Activated B cell treated with CpG ODN at 0.5 μM for 24 hours (primary cell): ENCODE measurements around the gene RAD51B. TPM values are rescaled to one million over a fixed set of nuclear protein-coding genes. Genes with fewer than 3 reads are reported as not detected.

ENCODE experiments used
- ATAC-seq: fragments of 200-7000 bp; cut with Tn5 transposase; one replicate; pipeline ENCODE4 v1.10.0; 2021; ENCODE audit warnings: low read depth, mild to moderate bottlenecking, moderate library complexity
- CTCF ChIA-PET: fragments of 350-600 bp; sonication (Branson Sonifier 250); formaldehyde crosslinking; loops from one replicate; lab custom pipeline; 2021; ENCODE audit warnings: antibody characterized with exemption; lab: Charles Lee
- POLR2A ChIA-PET: fragments of 350-600 bp; sonication (Branson Sonifier 250); formaldehyde crosslinking; loops from one replicate; lab custom pipeline; 2021; ENCODE audit warnings: antibody characterized with exemption; lab: Charles Lee
- DNase-seq: peaks from one replicate; pipeline ENCODE4 v3.0.0; 2022
- H3K27ac Mint-ChIP-seq: one replicate; pipeline ENCODE4 v1.8.0; 2020; ENCODE audit warnings: mixed read lengths
- H3K27me3 Mint-ChIP-seq: one replicate; pipeline ENCODE4 v1.8.0; 2021; ENCODE audit warnings: mixed read lengths
- H3K36me3 Mint-ChIP-seq: one replicate; pipeline ENCODE4 v1.8.0; 2021; ENCODE audit warnings: low read depth, mixed read lengths
- H3K4me1 Mint-ChIP-seq: one replicate; pipeline ENCODE4 v1.8.0; 2021; ENCODE audit warnings: mixed read lengths
- H3K4me3 Mint-ChIP-seq: one replicate; pipeline ENCODE4 v1.8.0; 2020; ENCODE audit warnings: mild to moderate bottlenecking, mixed read lengths
- H3K9me3 Mint-ChIP-seq: one replicate; pipeline ENCODE4 v1.8.0; 2020; ENCODE audit warnings: mixed read lengths
- intact Hi-C: fragments of 100-400 bp; cut with micrococcal nuclease; formaldehyde crosslinking; loops from one replicate; pipeline ENCODE4 v1.15.1; 2024
- total RNA-seq: library from RNA; stranded (reverse); gene quantifications from 2 replicates; pipeline ENCODE4 v1.2.3, GENCODE V29; 2022
- TF ChIP-seq, protein P1 (sequence below): fragments of 200-600 bp; IDR thresholded peaks from one replicate; pipeline ENCODE4 v1.8.0; 2022; ENCODE audit warnings: antibody characterized with exemption, mild to moderate bottlenecking

RAD51B gene
- total RNA-seq, 1 donor from 2014 or later: 53.9 TPM

- DNase-seq (no peak), ATAC-seq (no peak)
- Mint-ChIP-seq H3K36me3 (peaks cover 43% of the 10 kb centered on the region), H3K9me3 (no peaks in the 10 kb centered on the region), H3K4me1 (peaks cover 73% of the 10 kb centered on the region), H3K27ac (peak overlapping the region; percentile 97), H3K27me3 (no peaks in the 10 kb centered on the region), H3K4me3 (no peak overlapping the region)
- POLR2A ChIA-PET: interaction anchor here (0.5 to 2.1 kb wide), 11 partner anchors 8 to 396 kb away, joined by 3 to 8 read pairs (median 4); partner anchors contain the start of gene ZFP36L1
- CTCF ChIA-PET: interaction anchor here (0.9 kb wide), 1 partner anchor 8 kb away, joined by 3 read pairs; no protein-coding TSS in a partner anchor
- TF ChIP-seq, protein P1, sequence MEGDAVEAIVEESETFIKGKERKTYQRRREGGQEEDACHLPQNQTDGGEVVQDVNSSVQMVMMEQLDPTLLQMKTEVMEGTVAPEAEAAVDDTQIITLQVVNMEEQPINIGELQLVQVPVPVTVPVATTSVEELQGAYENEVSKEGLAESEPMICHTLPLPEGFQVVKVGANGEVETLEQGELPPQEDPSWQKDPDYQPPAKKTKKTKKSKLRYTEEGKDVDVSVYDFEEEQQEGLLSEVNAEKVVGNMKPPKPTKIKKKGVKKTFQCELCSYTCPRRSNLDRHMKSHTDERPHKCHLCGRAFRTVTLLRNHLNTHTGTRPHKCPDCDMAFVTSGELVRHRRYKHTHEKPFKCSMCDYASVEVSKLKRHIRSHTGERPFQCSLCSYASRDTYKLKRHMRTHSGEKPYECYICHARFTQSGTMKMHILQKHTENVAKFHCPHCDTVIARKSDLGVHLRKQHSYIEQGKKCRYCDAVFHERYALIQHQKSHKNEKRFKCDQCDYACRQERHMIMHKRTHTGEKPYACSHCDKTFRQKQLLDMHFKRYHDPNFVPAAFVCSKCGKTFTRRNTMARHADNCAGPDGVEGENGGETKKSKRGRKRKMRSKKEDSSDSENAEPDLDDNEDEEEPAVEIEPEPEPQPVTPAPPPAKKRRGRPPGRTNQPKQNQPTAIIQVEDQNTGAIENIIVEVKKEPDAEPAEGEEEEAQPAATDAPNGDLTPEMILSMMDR: no peak
- intact Hi-C loops: no loop called here
Observed at GRCh38 chr14:68680541-68681051, 861.0 kb downstream of the RAD51B start.

DNA sequence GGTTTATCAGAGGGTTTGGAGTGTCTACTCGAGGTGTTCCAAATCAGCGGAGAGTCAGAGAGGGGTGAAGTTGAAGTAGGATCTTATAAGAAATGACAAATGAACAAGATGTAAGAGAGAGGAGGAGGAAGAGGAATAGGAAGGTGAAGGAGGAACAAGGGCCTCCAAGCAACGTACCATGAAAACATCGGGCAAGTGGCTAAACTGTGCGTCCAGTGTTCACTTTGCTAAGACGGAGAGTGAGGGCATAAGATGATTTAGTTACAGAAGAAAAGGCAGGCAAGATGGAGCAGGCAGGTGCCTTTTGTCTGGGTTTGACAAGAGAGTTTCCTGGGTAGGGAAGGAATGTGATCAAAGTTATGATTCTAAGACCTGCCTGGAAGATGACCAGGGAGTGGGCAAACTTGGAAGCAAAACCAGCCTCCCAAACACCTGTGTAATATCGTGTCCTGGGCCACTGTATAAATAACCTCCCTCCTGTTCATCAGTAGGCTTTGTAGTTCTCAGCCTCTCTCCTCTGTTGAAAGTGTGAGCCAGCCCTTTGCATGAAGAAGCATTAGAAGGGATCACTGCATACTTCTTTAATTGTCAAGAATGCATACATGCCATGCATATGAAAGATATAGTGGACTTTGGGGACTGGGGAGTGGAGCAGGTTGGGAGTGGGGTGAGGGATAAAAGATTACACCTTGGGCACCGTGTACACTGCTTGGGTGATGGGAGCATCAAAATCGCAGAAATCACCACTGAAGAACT lies 861.9 kb downstream of the RAD51B start:
- Mint-ChIP-seq H3K4me3 (peak overlapping the region; percentile 57), H3K27ac (peak overlapping the region; percentile 97), H3K9me3 (no peaks in the 10 kb centered on the region), H3K27me3 (no peaks in the 10 kb centered on the region), H3K36me3 (peaks cover 43% of the 10 kb centered on the region), H3K4me1 (peaks cover 75% of the 10 kb centered on the region)
- TF ChIP-seq, protein P1: no peak
- no peak for ATAC-seq
- intact Hi-C loops: loop anchor here (1.0 kb wide), 1 partner anchor 9 kb away; no protein-coding TSS in a partner anchor
- CTCF ChIA-PET: no interaction called here
- POLR2A ChIA-PET: interaction anchor here (0.8 to 10.6 kb wide), 18 partner anchors 9 to 280 kb away, joined by 3 to 604 read pairs (median 8); partner anchors contain the start of gene ZFP36L1
- no peak for DNase-seq

GRCh38 chr14:68682166-68683103 lies 862.9 kb downstream of the RAD51B start:
- POLR2A ChIA-PET: interaction anchor here (0.7 to 10.6 kb wide), 54 partner anchors 9 to 738 kb away, joined by 3 to 604 read pairs (median 6); partner anchors contain the start of gene ZFP36L1
- intact Hi-C loops: loop anchor here (1.0 kb wide), 1 partner anchor 10 kb away; no protein-coding TSS in a partner anchor
- H3K9me3 Mint-ChIP-seq: no peaks in the 10 kb centered on the region
- H3K27me3 Mint-ChIP-seq: no peaks in the 10 kb centered on the region
- CTCF ChIA-PET: interaction anchor here (0.6 to 1.5 kb wide), 10 partner anchors 11 to 748 kb away, joined by 3 to 6 read pairs (median 4); no protein-coding TSS in a partner anchor
- H3K27ac Mint-ChIP-seq: peak overlapping the region; percentile 97
- TF ChIP-seq, protein P1: no peak
- ATAC-seq: peak; percentile 34
- H3K4me3 Mint-ChIP-seq: peak overlapping the region; percentile 78
- no peak for DNase-seq
- peaks cover 83% of the 10 kb centered on the region for H3K4me1 Mint-ChIP-seq
- peaks cover 39% of the 10 kb centered on the region for H3K36me3 Mint-ChIP-seq

DNA sequence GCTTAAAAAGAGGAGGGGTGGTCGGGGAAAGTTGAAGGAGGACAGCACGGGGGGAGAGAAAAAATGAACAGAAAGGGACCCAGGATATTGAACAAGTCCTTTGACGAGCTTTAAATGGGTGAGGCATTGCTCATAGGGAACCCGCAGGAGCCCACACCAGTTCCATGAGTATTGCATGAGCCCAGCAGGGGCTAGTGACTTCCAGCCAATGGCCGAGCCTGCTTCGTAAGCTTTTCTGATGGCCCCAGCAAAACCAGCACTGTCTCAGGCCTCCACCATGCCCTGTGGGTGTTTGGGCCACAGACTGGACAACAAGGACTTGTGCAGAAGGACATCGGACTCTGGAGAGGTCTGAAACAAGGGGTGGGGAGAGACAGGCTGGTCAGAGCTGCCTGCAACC lies 863.7 kb downstream of the RAD51B start:
- H3K9me3 Mint-ChIP-seq: no peaks in the 10 kb centered on the region
- H3K4me3 Mint-ChIP-seq: peak overlapping the region; percentile 78
- H3K27me3 Mint-ChIP-seq: no peaks in the 10 kb centered on the region
- ATAC-seq (no peak), DNase-seq (no peak)
- H3K36me3 Mint-ChIP-seq: peaks cover 30% of the 10 kb centered on the region
- peak overlapping the region; percentile 97 for H3K27ac Mint-ChIP-seq
- ChIA-PET CTCF (interaction anchor here (0.7 to 1.5 kb wide), 9 partner anchors 54 to 749 kb away, joined by 3 to 6 read pairs (median 4); no protein-coding TSS in a partner anchor), POLR2A (interaction anchor here (0.6 to 10.6 kb wide), 42 partner anchors 8 to 739 kb away, joined by 3 to 604 read pairs (median 8); partner anchors contain the start of gene ZFP36L1)
- peaks cover 86% of the 10 kb centered on the region for H3K4me1 Mint-ChIP-seq
- intact Hi-C loops: no loop called here
- TF ChIP-seq, protein P1: no peak
